ENCODE measurements around the gene SS18L1. TPM values are rescaled to one million over a fixed set of nuclear protein-coding genes. Genes with fewer than 3 reads are reported as not detected.

Gene SS18L1
- total and polyA plus RNA-seq, 10 of the 15 experiments (the other 5 are each of a cell fraction or from before 2014, with no cell fraction given), result 1.8 to 20.0 (median 6.6) TPM

DNA sequence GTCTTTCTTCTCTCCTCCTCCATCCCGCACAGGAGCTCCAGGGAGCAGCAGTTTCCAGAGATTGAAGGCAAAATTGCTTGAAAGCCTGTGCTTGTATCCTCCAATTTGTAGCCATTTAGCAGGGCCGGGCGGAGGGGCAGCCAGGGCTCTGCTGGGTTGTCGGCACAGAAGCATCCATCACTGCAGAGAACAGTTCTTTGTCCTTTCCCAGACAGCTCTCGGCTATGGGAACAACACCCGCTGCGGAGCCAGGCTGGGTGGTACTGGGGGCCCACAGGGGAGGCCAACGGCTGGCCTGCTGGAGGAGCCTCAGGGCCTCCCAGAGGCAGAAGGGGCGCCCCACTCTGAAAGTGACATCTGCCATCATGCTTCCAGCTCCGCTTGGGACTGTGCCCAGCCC lies 68.7 kb downstream of the SS18L1 start:
- POLR2A ChIA-PET, result no interaction called here
- ATAC-seq, result no peak
- no peak for FAIRE-seq

More for the DNA sequence above, 68.7 kb downstream of the SS18L1 start:
- 30% methylated on average over 10 of the region's 10 CpGs for WGBS (ENCODE audit: insufficient coverage, insufficient replicate concordance, low lambda C conversion rate, missing lambda C conversion rate)
- BruUV-seq (replicated peaks), result no TSS peak
- no peaks in the 10 kb centered on the region for H3K9me3 ChIP-seq (replicated peaks; ENCODE audit: control insufficient read depth, insufficient read depth, low read length)
- DNase-seq (ENCODE audit: low read depth, low spot score), result no peak
- H3K4me2 ChIP-seq (ENCODE audit: control insufficient read depth, insufficient read depth), result no peak overlapping the region
- no peaks in the 10 kb centered on the region for H3K36me3 ChIP-seq (ENCODE audit: control insufficient read depth in 2 of 2, insufficient read depth in 2 of 2, low read length in 1 of 2)
- no peak overlapping the region for H3K9ac ChIP-seq (ENCODE audit: control insufficient read depth, insufficient read depth, low read length)
- intact Hi-C loops (cut with micrococcal nuclease; ENCODE audit: unreplicated experiment) (no loop called here), in situ Hi-C loops (cut with MboI) (no loop called here)
- H3K27ac ChIP-seq (ENCODE audit: control insufficient read depth, insufficient read depth), result no peak overlapping the region
- no peak overlapping the region for H2AFZ ChIP-seq (ENCODE audit: control insufficient read depth, low read depth, low read length)
- no peaks in the 10 kb centered on the region for H4K20me1 ChIP-seq (ENCODE audit: control insufficient read depth, insufficient read depth)
- ChIA-PET SMC1A (ENCODE audit: uncharacterized antibody, unreplicated experiment) (no interaction called here), CTCF (no interaction called here), RAD21 (ENCODE audit: unreplicated experiment) (no interaction called here)
- no peaks in the 10 kb centered on the region; a peak in 1 of 4 replicates for H3K27me3 ChIP-seq (replicated peaks in 1 of 2; ENCODE audit: control insufficient read depth in 2 of 2, insufficient read depth in 2 of 2, low read length in 1 of 2)
- TF ChIP-seq SIN3A (IDR thresholded peaks at IDR 0.05; ENCODE audit: low read depth, low read length) (no peak), SMARCA5 (IDR thresholded peaks at IDR 0.05) (no peak), CBFB (IDR thresholded peaks at IDR 0.05; ENCODE audit: low read depth) (no peak), BMI1 (IDR thresholded peaks at IDR 0.05; ENCODE audit: borderline replicate concordance) (no peak), PAX5 (IDR thresholded peaks at IDR 0.05; ENCODE audit: borderline replicate concordance, low read depth, low read length) (no peak), SPI1 (IDR thresholded peaks at IDR 0.05; ENCODE audit: borderline replicate concordance, insufficient read depth, low read depth, low read length) (no peak), NR2F1 (conservative IDR thresholded peaks at IDR 0.05) (no peak), RAD51 (IDR thresholded peaks at IDR 0.05) (no peak), HCFC1 (IDR thresholded peaks at IDR 0.05; ENCODE audit: low read length) (no peak)
- TF ChIP-seq, protein P1, sequence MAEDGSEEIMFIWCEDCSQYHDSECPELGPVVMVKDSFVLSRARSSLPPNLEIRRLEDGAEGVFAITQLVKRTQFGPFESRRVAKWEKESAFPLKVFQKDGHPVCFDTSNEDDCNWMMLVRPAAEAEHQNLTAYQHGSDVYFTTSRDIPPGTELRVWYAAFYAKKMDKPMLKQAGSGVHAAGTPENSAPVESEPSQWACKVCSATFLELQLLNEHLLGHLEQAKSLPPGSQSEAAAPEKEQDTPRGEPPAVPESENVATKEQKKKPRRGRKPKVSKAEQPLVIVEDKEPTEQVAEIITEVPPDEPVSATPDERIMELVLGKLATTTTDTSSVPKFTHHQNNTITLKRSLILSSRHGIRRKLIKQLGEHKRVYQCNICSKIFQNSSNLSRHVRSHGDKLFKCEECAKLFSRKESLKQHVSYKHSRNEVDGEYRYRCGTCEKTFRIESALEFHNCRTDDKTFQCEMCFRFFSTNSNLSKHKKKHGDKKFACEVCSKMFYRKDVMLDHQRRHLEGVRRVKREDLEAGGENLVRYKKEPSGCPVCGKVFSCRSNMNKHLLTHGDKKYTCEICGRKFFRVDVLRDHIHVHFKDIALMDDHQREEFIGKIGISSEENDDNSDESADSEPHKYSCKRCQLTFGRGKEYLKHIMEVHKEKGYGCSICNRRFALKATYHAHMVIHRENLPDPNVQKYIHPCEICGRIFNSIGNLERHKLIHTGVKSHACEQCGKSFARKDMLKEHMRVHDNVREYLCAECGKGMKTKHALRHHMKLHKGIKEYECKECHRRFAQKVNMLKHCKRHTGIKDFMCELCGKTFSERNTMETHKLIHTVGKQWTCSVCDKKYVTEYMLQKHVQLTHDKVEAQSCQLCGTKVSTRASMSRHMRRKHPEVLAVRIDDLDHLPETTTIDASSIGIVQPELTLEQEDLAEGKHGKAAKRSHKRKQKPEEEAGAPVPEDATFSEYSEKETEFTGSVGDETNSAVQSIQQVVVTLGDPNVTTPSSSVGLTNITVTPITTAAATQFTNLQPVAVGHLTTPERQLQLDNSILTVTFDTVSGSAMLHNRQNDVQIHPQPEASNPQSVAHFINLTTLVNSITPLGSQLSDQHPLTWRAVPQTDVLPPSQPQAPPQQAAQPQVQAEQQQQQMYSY (CRISPR knock-in tag; IDR thresholded peaks at IDR 0.05), result no peak
- TF ChIP-seq, protein P2, sequence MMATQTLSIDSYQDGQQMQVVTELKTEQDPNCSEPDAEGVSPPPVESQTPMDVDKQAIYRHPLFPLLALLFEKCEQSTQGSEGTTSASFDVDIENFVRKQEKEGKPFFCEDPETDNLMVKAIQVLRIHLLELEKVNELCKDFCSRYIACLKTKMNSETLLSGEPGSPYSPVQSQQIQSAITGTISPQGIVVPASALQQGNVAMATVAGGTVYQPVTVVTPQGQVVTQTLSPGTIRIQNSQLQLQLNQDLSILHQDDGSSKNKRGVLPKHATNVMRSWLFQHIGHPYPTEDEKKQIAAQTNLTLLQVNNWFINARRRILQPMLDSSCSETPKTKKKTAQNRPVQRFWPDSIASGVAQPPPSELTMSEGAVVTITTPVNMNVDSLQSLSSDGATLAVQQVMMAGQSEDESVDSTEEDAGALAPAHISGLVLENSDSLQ (IDR thresholded peaks at IDR 0.05), result no peak
- TF ChIP-seq, protein P3, sequence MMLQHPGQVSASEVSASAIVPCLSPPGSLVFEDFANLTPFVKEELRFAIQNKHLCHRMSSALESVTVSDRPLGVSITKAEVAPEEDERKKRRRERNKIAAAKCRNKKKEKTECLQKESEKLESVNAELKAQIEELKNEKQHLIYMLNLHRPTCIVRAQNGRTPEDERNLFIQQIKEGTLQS (IDR thresholded peaks at IDR 0.05; ENCODE audit: borderline replicate concordance, extremely low read depth, low read depth, low read length), result no peak
- H3K4me1 ChIP-seq (ENCODE audit: control insufficient read depth, insufficient read depth, low read length), result no peaks in the 10 kb centered on the region
- H3K79me2 ChIP-seq (ENCODE audit: control insufficient read depth, insufficient read depth, low read length), result no peaks in the 10 kb centered on the region
- H3K4me3 ChIP-seq, result no peak overlapping the region
